GM19328 (cell line): ENCODE data around the gene SLC22A13.
"Not testable (repeated sequence)": the region's sequence is repeated elsewhere in the genome, so short reads cannot be mapped to it uniquely, and the experiment has no call there.

Experiments
- ATAC-seq: cut with Tn5 transposase; IDR thresholded peaks from one replicate; pipeline ENCODE4 v1.9.1; 2021; ENCODE audit warnings: mild to moderate bottlenecking, moderate library complexity; ENCODE audit not compliant: unreplicated experiment

Gene SLC22A13

DNA sequence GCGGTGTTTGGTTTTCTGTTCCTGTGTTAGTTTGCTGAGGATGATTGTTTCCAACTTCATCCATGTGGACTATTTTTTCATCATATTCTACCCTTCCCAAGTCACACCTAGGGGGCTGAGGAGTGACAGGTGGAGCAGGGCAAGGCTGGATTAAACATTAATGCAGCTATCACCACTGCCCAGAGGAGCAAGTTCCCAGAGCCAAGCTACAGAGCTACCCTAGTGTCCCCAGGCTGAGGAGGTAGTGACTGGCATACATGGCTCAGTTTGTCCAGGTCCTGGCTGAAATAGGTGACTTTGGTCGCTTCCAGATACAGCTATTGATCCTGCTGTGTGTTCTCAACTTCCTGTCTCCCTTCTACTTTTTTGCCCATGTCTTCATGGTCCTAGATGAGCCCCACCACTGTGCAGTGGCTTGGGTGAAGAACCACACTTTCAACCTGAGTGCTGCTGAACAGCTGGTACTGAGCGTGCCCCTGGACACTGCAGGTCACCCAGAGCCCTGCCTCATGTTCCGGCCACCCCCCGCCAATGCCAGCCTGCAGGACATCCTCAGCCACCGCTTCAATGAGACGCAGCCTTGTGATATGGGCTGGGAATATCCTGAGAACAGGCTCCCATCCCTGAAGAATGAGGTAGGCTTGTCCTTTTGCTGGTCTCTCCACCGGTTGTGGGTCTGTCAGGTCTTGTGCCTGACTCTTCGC is at the start of gene SLC22A13:
Gene SLC22A13 (plus strand): TSS at position 209 of the 704 bp plus-strand sequence. CDS start 49 bp downstream, at position 258.
- no peak for ATAC-seq

GRCh38 chr3:38219609-38220197 is 45.9 kb upstream of the SLC22A13 start:
- no peak for ATAC-seq

DNA sequence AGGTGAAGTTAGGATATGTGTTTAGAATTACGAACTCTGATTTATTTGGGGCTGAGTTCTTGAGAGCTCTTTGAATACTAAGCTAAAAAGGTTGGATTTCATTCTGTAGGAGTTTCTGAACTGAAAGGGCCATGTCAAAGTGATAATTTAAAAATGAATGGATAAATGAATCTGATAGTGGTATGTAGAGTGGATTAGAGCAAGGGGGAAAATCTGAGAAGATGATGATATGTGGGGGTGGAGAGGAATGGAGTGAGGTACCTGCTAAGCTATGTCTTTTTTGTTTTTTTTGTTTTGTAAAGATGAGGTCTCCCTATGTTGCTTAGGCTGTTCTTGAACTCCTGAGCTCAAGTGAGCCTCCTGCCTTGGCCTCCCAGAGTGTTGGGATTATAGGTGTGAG is 44.6 kb upstream of the SLC22A13 start:
- ATAC-seq: no peak

DNA sequence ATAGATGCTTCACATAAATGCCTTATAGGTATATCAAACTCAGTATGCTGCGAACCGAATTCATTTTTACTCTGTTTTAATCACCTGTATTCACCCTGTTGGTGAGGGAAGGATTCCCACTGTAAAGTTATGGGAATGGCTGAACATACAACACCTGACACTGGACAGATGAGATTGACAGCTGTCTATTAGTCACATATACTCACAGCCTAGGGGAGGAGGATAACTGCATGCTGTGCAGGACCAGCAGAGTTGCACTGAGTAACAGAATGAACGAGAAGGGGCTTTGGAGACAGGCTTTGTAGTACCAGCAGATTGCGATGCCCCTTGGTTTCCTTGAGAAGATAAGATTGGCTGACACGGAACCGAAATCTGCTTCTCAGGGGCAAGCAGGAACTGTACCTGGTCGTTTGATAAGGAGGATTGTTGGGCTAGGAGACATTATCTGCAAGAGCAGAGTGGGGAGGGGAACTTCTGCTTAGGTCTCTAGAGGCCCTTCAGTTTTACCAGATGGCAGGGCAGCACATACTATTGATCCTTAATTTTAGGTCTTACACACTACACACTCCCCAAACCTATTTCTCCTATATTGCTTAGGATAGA is 43.5 kb upstream of the SLC22A13 start:
- no peak for ATAC-seq

DNA sequence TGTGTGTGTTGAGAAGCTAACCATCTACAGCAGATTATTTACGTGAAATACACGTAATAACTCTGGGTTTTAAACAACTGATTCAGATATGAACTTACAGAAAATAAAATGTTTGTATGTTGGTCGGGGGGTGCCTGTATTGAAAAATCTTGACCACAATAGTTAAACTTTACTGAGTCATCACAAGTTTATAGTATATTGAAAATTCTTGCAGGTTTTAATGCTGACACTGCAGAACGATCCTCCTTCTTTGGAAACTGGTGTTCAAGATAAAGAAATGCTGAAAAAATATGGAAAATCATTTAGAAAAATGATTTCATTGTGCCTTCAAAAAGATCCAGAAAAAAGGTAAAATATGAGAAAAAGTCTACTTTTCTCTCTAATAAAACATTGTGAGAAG is 41.3 kb upstream of the SLC22A13 start:
- no peak for ATAC-seq

- ATAC-seq: no peak
Observed at GRCh38 chr3:38226273-38226672, 39.3 kb upstream of the SLC22A13 start.

- no peak for ATAC-seq
Observed at GRCh38 chr3:38227989-38228388, 37.6 kb upstream of the SLC22A13 start.

DNA sequence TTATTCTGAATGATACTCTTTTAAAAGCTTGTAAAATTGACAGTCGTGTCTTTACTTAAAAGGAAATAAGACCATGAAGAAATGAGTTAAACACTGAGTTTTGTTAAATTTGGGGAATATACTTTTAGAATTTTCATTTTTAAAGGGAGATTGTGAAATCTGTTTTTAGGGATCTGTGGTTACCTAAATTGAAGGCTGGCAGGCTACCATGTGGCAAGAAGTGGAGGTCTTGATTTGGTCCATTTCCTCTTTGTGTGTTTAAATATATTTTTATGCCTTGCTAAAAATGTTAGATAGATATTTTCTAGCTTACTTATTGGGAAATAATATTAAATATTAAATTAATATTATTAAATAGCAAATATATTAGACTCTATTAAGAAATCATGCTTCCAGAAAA is 36.6 kb upstream of the SLC22A13 start:
- ATAC-seq: no peak

GRCh38 chr3:38232701-38233100 is 32.9 kb upstream of the SLC22A13 start:
- no peak for ATAC-seq

- ATAC-seq: no peak
Observed at GRCh38 chr3:38235466-38235865, 30.1 kb upstream of the SLC22A13 start.

GRCh38 chr3:38238416-38239008 is 27.1 kb upstream of the SLC22A13 start:
- no peak for ATAC-seq

- ATAC-seq: not testable (repeated sequence)
Observed at GRCh38 chr3:38242812-38243211, 22.8 kb upstream of the SLC22A13 start.

DNA sequence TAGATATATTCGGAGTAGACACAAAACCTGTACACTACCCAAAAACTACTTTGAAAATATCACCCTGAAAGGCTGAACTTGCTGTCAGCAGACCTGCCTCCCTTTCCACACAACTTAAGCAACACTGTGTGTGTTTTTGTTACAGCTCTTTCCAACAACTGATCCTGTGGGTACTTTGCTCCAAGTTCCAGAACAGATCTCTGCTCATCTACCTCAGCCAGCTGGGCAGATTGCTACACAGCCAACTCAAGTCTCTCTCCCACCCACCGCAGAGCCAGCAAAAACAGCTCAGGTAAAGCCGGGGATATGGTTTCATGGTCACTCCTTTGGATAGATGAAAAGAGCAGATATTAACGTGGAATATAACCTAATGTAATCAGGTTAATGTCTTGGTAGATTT is 19.7 kb upstream of the SLC22A13 start:
- ATAC-seq: no peak

- ATAC-seq: no peak
Observed at GRCh38 chr3:38247366-38248035, 18.1 kb upstream of the SLC22A13 start.

GRCh38 chr3:38250198-38250597 is 15.4 kb upstream of the SLC22A13 start:
- ATAC-seq: no peak

GRCh38 chr3:38251197-38251596 is 14.4 kb upstream of the SLC22A13 start:
- ATAC-seq: no peak

GRCh38 chr3:38253704-38254103 is 11.9 kb upstream of the SLC22A13 start:
- no peak for ATAC-seq

DNA sequence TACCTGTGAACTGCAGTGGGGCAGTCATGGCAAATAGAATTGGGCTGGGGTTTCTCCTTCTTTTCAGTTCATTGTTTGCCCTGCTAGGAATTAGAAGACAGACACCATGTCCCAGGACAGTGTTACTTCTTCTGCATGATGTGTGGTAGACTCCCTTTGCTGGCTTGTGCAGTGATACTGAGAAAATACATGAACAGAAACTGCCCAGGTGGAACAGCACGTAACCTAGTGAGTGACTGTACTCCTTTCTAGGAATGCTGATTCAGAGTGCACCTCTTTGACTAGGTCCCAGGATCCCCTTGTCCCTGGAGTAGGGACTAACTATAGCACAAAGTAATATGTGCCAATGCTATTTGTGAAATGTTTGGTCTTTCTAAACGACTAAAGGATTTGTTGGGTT is 10.7 kb upstream of the SLC22A13 start:
- ATAC-seq: no peak

- no peak for ATAC-seq
Observed at GRCh38 chr3:38255627-38256026, 10.0 kb upstream of the SLC22A13 start.

GRCh38 chr3:38257583-38257982 is 8.0 kb upstream of the SLC22A13 start:
- no peak for ATAC-seq

- ATAC-seq: no peak
Observed at GRCh38 chr3:38260474-38260873, 5.1 kb upstream of the SLC22A13 start.
